Panc1 (cell line): ENCODE data around the gene OLFML3. TPM values are rescaled to one million over a fixed set of nuclear protein-coding genes. Genes with fewer than 3 reads are reported as not detected.

ENCODE experiments used
- ATAC-seq: fragments of 200-7000 bp; cut with Tn5 transposase; 2 replicates; pipeline ENCODE4 v1.9.1; 2020; ENCODE audit warnings: mild to moderate bottlenecking, moderate library complexity
- BruUV-seq: library from RNA; stranded (reverse); fragments of 400-500 nt; replicated peaks from 2 replicates; lab custom pipeline; 2021; lab: Mats Ljungman, UMichigan
- CTCF ChIA-PET: fragments of 300-600 bp; sonication (Branson Sonifier 250); formaldehyde crosslinking; loops from one replicate; lab custom pipeline; 2022; ENCODE audit warnings: antibody characterized with exemption; lab: Charles Lee
- POLR2A ChIA-PET: fragments of 300-600 bp; sonication (Branson Sonifier 250); formaldehyde crosslinking; loops from one replicate; lab custom pipeline; 2022; ENCODE audit warnings: antibody characterized with exemption; lab: Charles Lee
- DNase-seq: peaks from one replicate; pipeline ENCODE4 v3.0.0-alpha.2; 2010; ENCODE audit warnings: low read depth, low spot score
- H3K27ac ChIP-seq: 2 replicates; pipeline ENCODE4 v1.5.1; 2011; ENCODE audit warnings: mild to moderate bottlenecking, low read length, inconsistent platforms
- H3K27me3 ChIP-seq: fragments of 200-500 bp; sonication (Bioruptor generic); 2 replicates; pipeline ENCODE4 v1.6.0; 2014; ENCODE audit warnings: low read length, inconsistent platforms; ENCODE audit not compliant: control insufficient read depth, insufficient read depth
- H3K36me3 ChIP-seq: fragments of 200-500 bp; sonication (Bioruptor generic); 2 replicates; pipeline ENCODE4 v1.5.1; 2014; ENCODE audit warnings: inconsistent platforms, mild to moderate bottlenecking, low read length, moderate library complexity; ENCODE audit not compliant: control insufficient read depth, insufficient read depth
- H3K4me1 ChIP-seq: 2 replicates; pipeline ENCODE4 v1.5.1; 2011; ENCODE audit warnings: inconsistent platforms, mild to moderate bottlenecking, low read length, moderate library complexity; ENCODE audit not compliant: control insufficient read depth, insufficient read depth
- H3K4me3 ChIP-seq, 2 experiments: 2 replicates each; pipeline ENCODE4 v1.5.1; 2011 to 2012; ENCODE audit warnings: low read depth in 2 of 2, low read length in 2 of 2, mild to moderate bottlenecking in 2 of 2, inconsistent platforms in 1 of 2, moderate library complexity in 1 of 2
- H3K9me3 ChIP-seq: fragments of 200-500 bp; sonication (Bioruptor generic); 2 replicates; pipeline ENCODE4 v1.5.1; 2014; ENCODE audit warnings: low read depth, mild to moderate bottlenecking, inconsistent platforms, low read length, moderate library complexity; ENCODE audit not compliant: control insufficient read depth, insufficient read depth
- CTCF ChIP-seq: fragments of 450-650 bp; IDR thresholded peaks from 2 replicates; pipeline ENCODE4 v1.5.1; 2017; ENCODE audit warnings: mild to moderate bottlenecking
- POLR2AphosphoS5 ChIP-seq: IDR thresholded peaks from 2 replicates; pipeline ENCODE4 v1.6.1; 2012; ENCODE audit warnings: mild to moderate bottlenecking, low read depth, low read length, moderate library complexity
- REST ChIP-seq, 2 experiments: IDR thresholded peaks; 2 replicates each; pipeline ENCODE4 v1.6.1; 2011 to 2012; ENCODE audit warnings: low read depth in 2 of 2, control low read depth in 1 of 2, low read length in 1 of 2, mild to moderate bottlenecking in 1 of 2, moderate library complexity in 1 of 2; ENCODE audit not compliant: insufficient read depth in 1 of 2
- SIN3A ChIP-seq: IDR thresholded peaks from 2 replicates; pipeline ENCODE4 v1.6.1; 2012; ENCODE audit warnings: low read depth, mild to moderate bottlenecking, low read length, moderate library complexity, borderline replicate concordance; ENCODE audit not compliant: insufficient read depth
- TCF7L2 ChIP-seq: IDR thresholded peaks from 2 replicates; pipeline ENCODE4 v1.6.1; 2011; ENCODE audit warnings: mild to moderate bottlenecking, low read depth, low read length, inconsistent platforms
- in situ Hi-C: cut with HindIII; loops from 2 replicates; pipeline ENCODE4 v1.10.0; 2016; ENCODE audit warnings: low sequenced_read_pairs, low pct_unique_long_range_greater_than_20kb
- intact Hi-C: fragments of 100-400 bp; cut with micrococcal nuclease; formaldehyde crosslinking; loops from one replicate; pipeline ENCODE4 v1.10.0; 2022; ENCODE audit not compliant: unreplicated experiment
- total RNA-seq: library from RNA; stranded (reverse); gene quantifications from one replicate; pipeline ENCODE4 v1.2.1, GENCODE V29; 2021; ENCODE audit not compliant: unreplicated experiment

OLFML3 gene
- total RNA-seq, 1 experiment from 2014 or later: 0.15 TPM

DNA sequence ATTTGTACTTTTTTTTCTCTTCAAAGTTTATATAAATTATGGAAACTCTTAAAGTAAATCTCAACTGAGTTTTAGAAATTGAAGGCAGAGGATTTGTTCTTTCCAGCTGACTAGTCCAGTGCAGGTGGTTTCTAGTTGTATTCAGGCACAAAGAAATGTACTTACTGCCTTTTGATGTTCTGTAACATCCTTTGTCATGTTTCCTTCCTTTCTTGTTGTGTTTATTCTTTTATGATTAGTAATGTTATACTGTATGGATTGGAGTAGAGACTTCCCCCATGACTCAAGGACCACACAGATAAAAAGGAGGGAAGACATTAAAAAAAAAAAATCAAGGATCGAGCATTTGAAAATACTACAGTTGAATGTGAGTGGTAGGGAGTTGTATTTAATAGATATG is 42.1 kb upstream of the OLFML3 start:
- POLR2A ChIA-PET: no interaction called here
- CTCF ChIA-PET: no interaction called here
- BruUV-seq: no TSS peak

GRCh38 chr1:113938192-113938591 is 41.1 kb upstream of the OLFML3 start:
- H3K9me3 ChIP-seq: no peaks in the 10 kb centered on the region
- H3K27ac ChIP-seq: no peak overlapping the region
- TF ChIP-seq CTCF: no peak
- TF ChIP-seq REST (IDR thresholded peaks at IDR 0.05; ENCODE audit: insufficient read depth in 1 of 2, low read depth in 2 of 2, low read length in 1 of 2): no peak
- no peak for TF ChIP-seq SIN3A
- in situ Hi-C loops: no loop called here
- DNase-seq (no peak), ATAC-seq (no peak)
- ChIA-PET CTCF (no interaction called here), POLR2A (no interaction called here)
- no peaks in the 10 kb centered on the region for H3K27me3 ChIP-seq
- intact Hi-C loops: no loop called here
- H3K4me3 ChIP-seq: no peak overlapping the region
- no peaks in the 10 kb centered on the region for H3K4me1 ChIP-seq
- no TSS peak for BruUV-seq
- H3K36me3 ChIP-seq: no peaks in the 10 kb centered on the region; the same call in 1 of the 2 replicates

More for the DNA sequence above, 42.1 kb upstream of the OLFML3 start:
- Histone ChIP-seq H3K27me3 (no peaks in the 10 kb centered on the region), H3K4me1 (no peaks in the 10 kb centered on the region), H3K27ac (no peak overlapping the region), H3K9me3 (no peaks in the 10 kb centered on the region), H3K4me3 (no peak overlapping the region), H3K36me3 (no peaks in the 10 kb centered on the region)
- in situ Hi-C loops (no loop called here), intact Hi-C loops (no loop called here)
- no peak for ATAC-seq
- TF ChIP-seq REST (IDR thresholded peaks at IDR 0.05; ENCODE audit: insufficient read depth in 1 of 2, low read depth in 2 of 2, low read length in 1 of 2) (no peak), POLR2AphosphoS5 (no peak), TCF7L2 (no peak), SIN3A (no peak), CTCF (no peak)
- no peak for DNase-seq
